Epithelial cell of esophagus (primary cell): ENCODE results near the gene RNF175.

Source experiments
- DNase-seq: peaks from one replicate; pipeline ENCODE4 v3.0.0; 2010; ENCODE audit warnings: low read depth
- H3K4me3 ChIP-seq: 2 replicates; pipeline ENCODE4 v1.5.1; 2011; ENCODE audit warnings: mild to moderate bottlenecking, low read length, control low read depth
- TF ChIP-seq, protein P1 (sequence below): IDR thresholded peaks from 2 replicates; pipeline ENCODE4 v1.5.1; 2011; ENCODE audit warnings: low read depth, mild to moderate bottlenecking, low read length, control low read depth, inconsistent platforms; ENCODE audit not compliant: insufficient read depth; ENCODE audit errors: missing control alignments

RNF175 gene

DNA sequence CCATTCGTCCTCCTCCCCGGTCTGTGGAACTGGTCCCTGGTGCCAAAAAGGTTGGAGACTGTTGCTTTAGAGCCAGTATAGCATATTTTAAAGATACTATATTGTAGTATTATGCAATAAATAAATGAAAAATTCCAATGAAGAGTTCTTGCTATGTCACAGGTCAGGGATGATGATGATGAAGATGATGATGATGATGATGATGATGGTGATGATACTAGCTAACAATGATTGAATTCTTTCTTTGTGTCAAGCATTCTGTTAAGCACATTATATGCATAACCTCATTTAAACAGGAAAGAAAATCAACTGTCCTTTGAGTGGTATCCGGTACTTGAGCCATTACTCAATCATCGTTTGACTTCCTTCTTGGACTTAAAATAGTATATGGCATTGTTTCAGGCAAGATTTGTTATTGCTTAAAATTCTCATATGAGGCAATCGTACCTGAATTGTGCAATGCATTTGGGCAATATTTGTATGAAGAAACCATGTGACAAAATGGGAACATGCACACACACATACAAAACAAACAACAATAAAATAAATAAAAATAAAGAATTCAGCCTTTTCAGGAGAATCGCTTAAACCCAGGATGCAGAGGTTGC, 98.5 kb downstream of the RNF175 start:
- TF ChIP-seq, protein P1, sequence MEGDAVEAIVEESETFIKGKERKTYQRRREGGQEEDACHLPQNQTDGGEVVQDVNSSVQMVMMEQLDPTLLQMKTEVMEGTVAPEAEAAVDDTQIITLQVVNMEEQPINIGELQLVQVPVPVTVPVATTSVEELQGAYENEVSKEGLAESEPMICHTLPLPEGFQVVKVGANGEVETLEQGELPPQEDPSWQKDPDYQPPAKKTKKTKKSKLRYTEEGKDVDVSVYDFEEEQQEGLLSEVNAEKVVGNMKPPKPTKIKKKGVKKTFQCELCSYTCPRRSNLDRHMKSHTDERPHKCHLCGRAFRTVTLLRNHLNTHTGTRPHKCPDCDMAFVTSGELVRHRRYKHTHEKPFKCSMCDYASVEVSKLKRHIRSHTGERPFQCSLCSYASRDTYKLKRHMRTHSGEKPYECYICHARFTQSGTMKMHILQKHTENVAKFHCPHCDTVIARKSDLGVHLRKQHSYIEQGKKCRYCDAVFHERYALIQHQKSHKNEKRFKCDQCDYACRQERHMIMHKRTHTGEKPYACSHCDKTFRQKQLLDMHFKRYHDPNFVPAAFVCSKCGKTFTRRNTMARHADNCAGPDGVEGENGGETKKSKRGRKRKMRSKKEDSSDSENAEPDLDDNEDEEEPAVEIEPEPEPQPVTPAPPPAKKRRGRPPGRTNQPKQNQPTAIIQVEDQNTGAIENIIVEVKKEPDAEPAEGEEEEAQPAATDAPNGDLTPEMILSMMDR: no peak
- no peak overlapping the region for H3K4me3 ChIP-seq
- peak; percentile 90 for DNase-seq
